Measurements from ENCODE around the gene C19orf25.

C19orf25 gene

DNA sequence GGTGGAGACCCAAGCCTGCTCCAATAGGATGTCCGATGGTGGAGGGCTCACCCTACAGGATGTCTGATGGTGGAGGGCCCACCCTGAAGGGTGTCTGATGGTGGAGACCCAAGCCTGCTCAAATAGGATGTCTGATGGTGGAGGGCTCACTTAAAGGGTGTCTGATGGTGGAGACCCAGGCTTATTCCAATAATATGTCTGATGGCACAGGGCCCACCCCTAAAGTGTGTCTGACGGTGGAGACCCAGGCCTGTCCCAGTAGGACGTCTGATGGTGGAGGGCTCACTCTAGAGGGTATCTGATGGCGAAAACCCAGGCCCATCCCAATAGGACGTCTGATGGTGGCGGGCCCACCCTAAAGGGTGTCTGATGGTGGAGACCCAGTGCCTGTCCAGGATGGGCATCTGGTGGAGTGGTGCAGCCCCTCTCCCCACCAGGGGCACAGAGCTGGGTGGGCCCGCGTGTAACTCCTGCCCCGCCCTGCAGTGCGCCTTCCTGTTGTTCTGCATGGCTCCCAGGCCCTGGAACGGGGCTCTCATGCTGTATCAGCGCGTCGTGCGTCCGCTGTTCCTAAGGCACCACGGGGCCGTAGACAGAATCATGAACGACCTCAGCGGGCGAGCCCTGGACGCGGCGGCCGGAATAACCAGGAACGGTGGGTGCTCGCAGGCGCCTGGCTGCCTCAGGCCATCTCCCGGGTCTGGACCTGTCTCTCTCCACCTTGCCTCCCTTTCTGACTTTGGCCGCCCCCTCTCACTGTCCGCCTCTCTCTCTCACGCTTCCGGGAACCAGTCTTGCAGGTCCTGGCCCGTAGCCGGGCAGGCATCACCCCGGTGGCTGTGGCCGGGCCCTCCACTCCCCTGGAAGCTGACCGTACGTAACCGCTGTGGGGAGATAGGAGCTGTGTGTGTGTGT, 17.0 kb upstream of the C19orf25 start:
- Histone ChIP-seq H3K27me3 (peaks cover 0 to 7% (median 0%) of the 10 kb centered on the region in 11 experiments; a peak in 4 of 22 replicates), H3K4me3 (no peak overlapping the region), H3K4me2 (peak overlapping the region in 6 of 11 experiments; percentile 17 to 89 (median 80); a peak in 4 of 22 replicates), H3K27ac (no peak overlapping the region), H3K9me3 (replicated peaks in 1 of 11) (peaks cover 0 to 15% (median 9%) of the 10 kb centered on the region in 11 experiments; a peak in 15 of 22 replicates), H3K9ac (no peak overlapping the region), H3K36me3 (no peaks in the 10 kb centered on the region), H3K4me1 (peaks cover 23 to 42% (median 34%) of the 10 kb centered on the region in 10 experiments), H4K20me1 (peaks cover 0 to 15% (median 0%) of the 10 kb centered on the region in 11 experiments; a peak in 4 of 22 replicates)
- no peak for TF ChIP-seq Cebpa-rat (IDR thresholded peaks at IDR 0.05)

- Histone ChIP-seq H3K27me3 (peaks cover 0 to 7% (median 0%) of the 10 kb centered on the region in 11 experiments; a peak in 4 of 22 replicates), H3K4me1 (peaks cover 23 to 40% (median 34%) of the 10 kb centered on the region in 10 experiments), H4K20me1 (peaks cover 0 to 15% (median 0%) of the 10 kb centered on the region in 11 experiments; a peak in 4 of 22 replicates), H3K9me3 (replicated peaks in 1 of 11) (peaks cover 0 to 12% (median 7%) of the 10 kb centered on the region in 11 experiments; a peak in 15 of 22 replicates), H3K27ac (no peak overlapping the region), H3K36me3 (no peaks in the 10 kb centered on the region), H3K4me3 (no peak overlapping the region), H3K9ac (no peak overlapping the region), H3K4me2 (no peak overlapping the region)
- TF ChIP-seq Cebpa-rat (IDR thresholded peaks at IDR 0.05): no peak
These were observed 16.2 kb upstream of the C19orf25 start for GRCh38 chr19:1495051-1495798.

DNA sequence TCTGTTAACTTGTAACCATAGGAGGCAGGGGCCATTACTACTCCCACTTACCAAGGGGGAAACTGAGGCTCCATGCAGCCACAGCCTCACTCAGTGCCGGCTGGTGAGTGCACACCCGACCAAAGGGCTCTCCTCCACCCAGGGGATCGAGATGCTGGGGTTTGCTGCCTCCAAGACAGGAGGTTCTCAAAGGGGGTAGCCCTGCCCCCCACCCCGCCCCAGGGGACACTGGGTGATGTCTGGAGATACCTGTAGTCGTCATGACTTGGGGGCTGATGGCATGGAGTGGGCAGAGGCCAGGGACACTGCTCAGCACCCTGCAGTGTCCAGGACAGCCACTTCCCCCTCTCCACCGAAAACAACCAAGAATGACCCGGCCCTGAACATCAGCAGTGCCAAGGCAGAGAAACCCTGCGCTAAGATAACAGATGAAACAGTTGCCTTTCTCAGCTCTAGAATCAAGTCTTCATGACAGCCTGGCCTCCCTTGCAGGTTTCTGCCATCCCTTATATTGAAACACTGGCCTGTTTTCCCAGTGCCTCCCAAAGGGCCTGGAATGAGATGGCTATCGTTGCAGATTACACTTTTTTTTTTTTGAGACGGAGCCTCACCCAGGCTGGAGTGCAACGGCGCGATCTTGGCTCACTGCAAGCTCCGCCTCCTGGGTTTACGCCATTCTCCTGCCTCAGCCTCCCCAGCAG, 15.2 kb upstream of the C19orf25 start:
- no peak overlapping the region for H3K9ac ChIP-seq
- H3K4me1 ChIP-seq: peaks cover 30 to 48% (median 42%) of the 10 kb centered on the region in 10 experiments
- peaks cover 0 to 7% (median 0%) of the 10 kb centered on the region in 11 experiments; a peak in 4 of 22 replicates for H3K27me3 ChIP-seq
- H3K27ac ChIP-seq: no peak overlapping the region
- H3K4me2 ChIP-seq: no peak overlapping the region
- H3K9me3 ChIP-seq (replicated peaks in 1 of 11): peaks cover 0 to 2% (median 0%) of the 10 kb centered on the region in 11 experiments; a peak in 5 of 22 replicates
- H3K4me3 ChIP-seq: no peak overlapping the region
- no peaks in the 10 kb centered on the region for H3K36me3 ChIP-seq
- no peak for TF ChIP-seq Cebpa-rat (IDR thresholded peaks at IDR 0.05)
- peaks cover 0 to 15% (median 0%) of the 10 kb centered on the region in 11 experiments; a peak in 4 of 22 replicates for H4K20me1 ChIP-seq

DNA sequence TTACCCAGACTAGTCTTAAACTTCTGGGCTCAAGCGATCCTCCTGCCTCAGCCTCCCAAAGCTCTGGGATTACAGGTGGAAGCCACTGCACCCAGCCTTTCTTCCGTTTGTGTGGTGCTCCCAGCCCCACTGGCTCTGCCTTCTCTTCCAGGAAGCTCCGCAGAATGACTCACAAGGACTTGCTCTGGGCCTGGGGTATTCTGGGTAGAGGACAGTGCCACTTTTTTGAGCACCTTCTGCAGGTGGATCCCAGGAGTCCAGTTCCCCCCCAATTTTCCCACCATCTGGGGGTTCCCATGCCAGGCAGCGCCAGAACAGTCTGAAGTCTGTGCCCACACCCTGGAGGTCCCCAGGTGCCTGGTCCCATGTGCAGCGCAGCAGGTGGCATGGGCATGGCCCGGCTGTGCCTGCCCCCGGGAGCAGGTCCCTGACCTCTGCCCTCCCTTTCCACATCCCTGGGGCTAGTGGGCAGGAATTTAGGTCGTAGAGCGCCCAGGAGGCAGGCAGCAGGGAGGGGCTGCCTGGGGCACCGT, 13.5 kb upstream of the C19orf25 start:
- no peak for TF ChIP-seq Cebpa-rat (IDR thresholded peaks at IDR 0.05)
- H4K20me1 ChIP-seq: peaks cover 0 to 15% (median 0%) of the 10 kb centered on the region in 11 experiments; a peak in 4 of 22 replicates
- H3K9me3 ChIP-seq (replicated peaks in 1 of 11): no peaks in the 10 kb centered on the region
- no peaks in the 10 kb centered on the region for H3K36me3 ChIP-seq
- peaks cover 0 to 7% (median 0%) of the 10 kb centered on the region in 11 experiments; a peak in 4 of 22 replicates for H3K27me3 ChIP-seq
- no peak overlapping the region for H3K27ac ChIP-seq
- H3K4me3 ChIP-seq: no peak overlapping the region
- no peak overlapping the region for H3K9ac ChIP-seq
- H3K4me1 ChIP-seq: peaks cover 32 to 50% (median 46%) of the 10 kb centered on the region in 10 experiments
- peak overlapping the region in 3 of 11 experiments; percentile 81 to 94 (median 93); a peak in 2 of 22 replicates for H3K4me2 ChIP-seq

DNA sequence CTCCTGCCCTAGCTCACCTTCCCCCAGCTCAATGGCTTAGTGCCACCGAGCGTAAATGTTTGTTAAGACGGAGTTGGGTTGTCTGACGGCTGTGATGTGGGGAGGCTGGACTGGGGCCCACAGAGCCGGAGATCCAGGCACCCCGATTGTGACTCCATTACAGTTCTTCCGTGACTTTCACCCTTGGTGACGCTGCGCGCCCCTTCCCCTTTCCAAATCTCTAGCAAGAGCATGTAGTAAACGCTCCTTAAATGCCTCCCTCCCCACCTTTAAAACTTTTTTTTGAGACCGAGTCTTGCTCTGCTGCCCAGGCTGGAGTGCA, 12.8 kb upstream of the C19orf25 start:
- peaks cover 0 to 7% (median 0%) of the 10 kb centered on the region in 11 experiments; a peak in 3 of 22 replicates for H3K27me3 ChIP-seq
- peaks cover 0 to 10% (median 0%) of the 10 kb centered on the region in 11 experiments; a peak in 3 of 22 replicates for H4K20me1 ChIP-seq
- H3K9ac ChIP-seq: peak overlapping the region in 1 of 11 experiments; percentile 66; a peak in 1 of 22 replicates
- H3K4me1 ChIP-seq: peaks cover 26 to 43% (median 38%) of the 10 kb centered on the region in 10 experiments
- peak overlapping the region in 1 of 10 experiments; percentile 67; a peak in 2 of 20 replicates for H3K4me3 ChIP-seq
- peak overlapping the region; percentile 78 to 96 (median 92) for H3K4me2 ChIP-seq
- H3K27ac ChIP-seq: no peak overlapping the region
- no peaks in the 10 kb centered on the region for H3K9me3 ChIP-seq (replicated peaks in 1 of 11)
- H3K36me3 ChIP-seq: no peaks in the 10 kb centered on the region
- no peak for TF ChIP-seq Cebpa-rat (IDR thresholded peaks at IDR 0.05)

DNA sequence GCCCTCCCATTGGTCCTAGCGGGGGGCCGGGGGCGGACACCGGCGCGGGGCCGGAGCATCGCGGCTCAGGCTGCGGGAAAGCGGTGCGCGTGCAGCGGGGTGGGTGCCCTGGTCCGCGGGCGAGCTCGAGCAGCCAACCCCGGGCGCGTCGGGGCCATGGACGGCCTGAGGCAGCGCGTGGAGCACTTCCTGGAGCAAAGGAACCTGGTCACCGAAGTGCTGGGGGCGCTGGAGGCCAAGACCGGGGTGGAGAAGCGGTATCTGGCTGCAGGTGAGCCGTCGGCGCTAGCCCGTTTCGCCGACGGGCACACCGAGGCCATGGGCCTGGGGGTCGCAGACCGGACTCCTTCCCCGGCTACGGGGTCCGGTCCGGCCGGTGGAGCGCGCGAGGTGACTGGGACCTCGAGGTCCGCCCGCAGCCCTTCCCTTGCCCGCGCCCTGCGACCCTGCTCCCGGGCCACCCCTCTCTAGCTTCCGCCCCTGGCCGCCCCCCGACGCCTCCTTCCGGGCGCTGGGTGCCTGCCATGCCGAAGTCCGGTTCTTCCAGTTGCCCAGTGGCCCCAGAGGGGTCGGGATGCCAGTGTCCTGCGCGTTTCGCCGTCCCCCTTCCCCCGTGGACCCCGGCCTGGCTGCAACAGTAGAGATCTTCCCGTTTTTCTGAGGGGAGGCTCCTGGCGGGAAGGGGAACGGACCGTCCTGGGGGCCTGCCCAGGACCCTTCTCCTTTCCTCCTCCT, 12.3 kb upstream of the C19orf25 start, which contains the start of gene REEP6:
TSS of gene REEP6 (plus strand) at position 68 of the 735 bp plus-strand sequence. CDS start at position 157, 89 bp downstream.
- Histone ChIP-seq H3K9me3 (replicated peaks in 1 of 11) (no peaks in the 10 kb centered on the region), H3K27ac (peak within 1 kb of the TSS; percentile 41 to 82 (median 72); a peak in 21 of 22 replicates), H3K4me3 (peak within 1 kb of the TSS; percentile 61 to 78 (median 66)), H3K9ac (peak within 1 kb of the TSS; percentile 69 to 83 (median 77)), H3K27me3 (peaks cover 0 to 7% (median 0%) of the 10 kb centered on the region in 11 experiments; a peak in 3 of 22 replicates), H4K20me1 (peaks cover 0 to 7% (median 0%) of the 10 kb centered on the region in 11 experiments; a peak in 3 of 22 replicates), H3K36me3 (no peaks in the 10 kb centered on the region), H3K4me1 (peaks cover 26 to 39% (median 35%) of the 10 kb centered on the region in 10 experiments), H3K4me2 (peak within 1 kb of the TSS; percentile 93 to 100 (median 96))
- no peak for TF ChIP-seq Cebpa-rat (IDR thresholded peaks at IDR 0.05)

DNA sequence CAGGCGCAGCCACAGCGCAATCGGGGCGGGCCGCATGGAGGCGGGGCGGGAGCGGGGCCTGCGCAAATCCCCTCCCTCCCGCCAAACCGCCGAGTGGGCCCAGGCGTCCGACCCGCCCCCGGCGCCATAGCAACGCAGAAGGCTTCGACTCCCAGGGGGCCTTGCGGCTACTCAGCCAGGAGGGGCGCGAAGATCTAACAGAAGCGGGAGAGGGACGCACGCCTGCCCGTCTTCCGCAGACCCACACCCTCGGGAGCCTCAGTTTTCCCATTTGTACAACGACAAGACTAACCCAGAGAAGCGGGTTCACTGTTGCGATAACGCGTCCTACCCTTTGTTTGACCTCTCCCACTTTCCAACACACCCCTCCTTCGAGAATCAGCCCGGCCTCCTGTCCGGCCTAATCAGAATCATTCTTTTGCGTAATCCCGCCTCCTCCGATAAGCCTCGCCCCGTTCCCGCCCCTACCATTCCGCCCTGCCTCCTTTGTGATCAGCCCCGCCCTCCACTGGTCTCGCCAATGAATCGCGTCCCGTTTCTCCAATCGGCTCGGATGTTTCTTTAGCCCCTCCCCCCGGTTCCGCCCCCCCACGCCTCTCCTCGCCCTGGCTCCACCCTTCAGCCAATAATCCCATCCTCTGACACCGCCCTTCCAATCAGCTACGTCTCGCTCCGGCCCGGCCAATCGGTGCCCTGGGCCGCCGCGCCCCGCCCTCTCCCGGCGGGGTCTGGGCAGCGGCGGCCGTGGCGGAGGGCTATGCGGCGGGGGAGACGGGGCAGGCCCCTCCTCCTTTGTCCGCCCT, 11.5 kb upstream of the C19orf25 start, which contains the start of gene PCSK4:
TSS of gene PCSK4 (minus strand) at position 40 of the 803 bp plus-strand sequence. CDS start at position 36, 4 bp downstream.
- H3K27ac ChIP-seq: peak within 1 kb of the TSS; percentile 41 to 82 (median 72); a peak in 21 of 22 replicates
- TF ChIP-seq Cebpa-rat (IDR thresholded peaks at IDR 0.05): peak in 5 of 11 experiments; percentile 26 to 66 (median 50); a peak in 6 of 22 replicates

More for the DNA sequence above, 11.5 kb upstream of the C19orf25 start, which contains the start of gene PCSK4:
- Histone ChIP-seq H4K20me1 (peaks cover 0 to 5% (median 0%) of the 10 kb centered on the region in 11 experiments; a peak in 2 of 22 replicates), H3K9ac (peak within 1 kb of the TSS; percentile 69 to 83 (median 77)), H3K4me2 (peak within 1 kb of the TSS; percentile 93 to 100 (median 96)), H3K4me1 (peaks cover 26 to 39% (median 33%) of the 10 kb centered on the region in 10 experiments), H3K36me3 (no peaks in the 10 kb centered on the region), H3K9me3 (replicated peaks in 1 of 11) (no peaks in the 10 kb centered on the region), H3K4me3 (peak within 1 kb of the TSS; percentile 61 to 78 (median 66)), H3K27me3 (peaks cover 0 to 7% (median 0%) of the 10 kb centered on the region in 11 experiments; a peak in 3 of 22 replicates)
